HCT116 (cell line): Measurements from ENCODE around the gene SDCCAG8.

Source experiments
- CBX3 ChIP-seq: IDR thresholded peaks from 2 replicates; pipeline ENCODE4 v1.6.1; 2012; ENCODE audit warnings: low read depth
- CEBPB ChIP-seq: IDR thresholded peaks from 2 replicates; pipeline ENCODE4 v1.6.1; 2012; ENCODE audit warnings: low read depth
- EZH2 ChIP-seq: fragments of 200-600 bp; sonication (generic); IDR thresholded peaks from 2 replicates; pipeline ENCODE4 v1.6.1; 2017; ENCODE audit warnings: antibody characterized with exemption, mixed run types
- POLR2A ChIP-seq: IDR thresholded peaks from 2 replicates; pipeline ENCODE4 v1.7.0; 2011; ENCODE audit warnings: borderline replicate concordance; ENCODE audit not compliant: insufficient read depth, insufficient read length; ENCODE audit errors: extremely low read depth
- POLR2AphosphoS5 ChIP-seq: IDR thresholded peaks from 2 replicates; pipeline ENCODE4 v1.6.1; 2011; ENCODE audit warnings: mild to moderate bottlenecking, low read depth, low read length, moderate library complexity
- RAD21 ChIP-seq: IDR thresholded peaks from 2 replicates; pipeline ENCODE4 v1.6.1; 2012; ENCODE audit warnings: low read depth, mild to moderate bottlenecking
- SP1 ChIP-seq: IDR thresholded peaks from 2 replicates; pipeline ENCODE4 v1.6.1; 2012; ENCODE audit warnings: low read depth
- YY1 ChIP-seq: IDR thresholded peaks from 2 replicates; pipeline ENCODE4 v1.6.1; 2011; ENCODE audit warnings: low read length, low read depth, moderate library complexity, mild to moderate bottlenecking; ENCODE audit not compliant: insufficient replicate concordance; ENCODE audit errors: extremely low read depth
- ZFX ChIP-seq: fragments of 450-650 bp; IDR thresholded peaks from 2 replicates; pipeline ENCODE4 v1.6.1; 2017
- ZNF274 ChIP-seq: fragments of 200-500 bp; sonication (Bioruptor generic); IDR thresholded peaks from 2 replicates; pipeline ENCODE4 v1.6.1; 2014; ENCODE audit warnings: mild to moderate bottlenecking, low read depth, low read length, inconsistent platforms
- TF ChIP-seq, protein P1 (sequence below): IDR thresholded peaks from 2 replicates; pipeline ENCODE4 v1.6.1; 2012; ENCODE audit warnings: low read depth
- TF ChIP-seq, protein P2 (sequence below), 3 experiments: fragments of 200-600 bp in 1 of 3; sonication (generic) in 1 of 3; IDR thresholded peaks in 2 of 3; conservative IDR thresholded peaks in 1 of 3; 2 replicates each; pipeline ENCODE4 v1.5.1; 2012 to 2017; ENCODE audit warnings: low read depth in 2 of 3, low read length in 2 of 3, antibody characterized with exemption in 1 of 3, borderline replicate concordance in 1 of 3, control low read depth in 1 of 3, mild to moderate bottlenecking in 1 of 3, mixed read lengths in 1 of 3, mixed run types in 1 of 3, moderate library complexity in 1 of 3; ENCODE audit not compliant: insufficient read depth in 1 of 3
- TF ChIP-seq, protein P3 (sequence below): IDR thresholded peaks from 2 replicates; pipeline ENCODE4 v1.6.1; 2012
- TF ChIP-seq, protein P4 (sequence below): IDR thresholded peaks from 2 replicates; pipeline ENCODE4 v1.6.1; 2012

- TF ChIP-seq ZFX (no peak), EZH2 (no peak), POLR2A (no peak), POLR2AphosphoS5 (no peak), SP1 (no peak), CBX3 (no peak), ZNF274 (no peak), CEBPB (no peak), YY1 (no peak), RAD21 (no peak)
- TF ChIP-seq, protein P1, sequence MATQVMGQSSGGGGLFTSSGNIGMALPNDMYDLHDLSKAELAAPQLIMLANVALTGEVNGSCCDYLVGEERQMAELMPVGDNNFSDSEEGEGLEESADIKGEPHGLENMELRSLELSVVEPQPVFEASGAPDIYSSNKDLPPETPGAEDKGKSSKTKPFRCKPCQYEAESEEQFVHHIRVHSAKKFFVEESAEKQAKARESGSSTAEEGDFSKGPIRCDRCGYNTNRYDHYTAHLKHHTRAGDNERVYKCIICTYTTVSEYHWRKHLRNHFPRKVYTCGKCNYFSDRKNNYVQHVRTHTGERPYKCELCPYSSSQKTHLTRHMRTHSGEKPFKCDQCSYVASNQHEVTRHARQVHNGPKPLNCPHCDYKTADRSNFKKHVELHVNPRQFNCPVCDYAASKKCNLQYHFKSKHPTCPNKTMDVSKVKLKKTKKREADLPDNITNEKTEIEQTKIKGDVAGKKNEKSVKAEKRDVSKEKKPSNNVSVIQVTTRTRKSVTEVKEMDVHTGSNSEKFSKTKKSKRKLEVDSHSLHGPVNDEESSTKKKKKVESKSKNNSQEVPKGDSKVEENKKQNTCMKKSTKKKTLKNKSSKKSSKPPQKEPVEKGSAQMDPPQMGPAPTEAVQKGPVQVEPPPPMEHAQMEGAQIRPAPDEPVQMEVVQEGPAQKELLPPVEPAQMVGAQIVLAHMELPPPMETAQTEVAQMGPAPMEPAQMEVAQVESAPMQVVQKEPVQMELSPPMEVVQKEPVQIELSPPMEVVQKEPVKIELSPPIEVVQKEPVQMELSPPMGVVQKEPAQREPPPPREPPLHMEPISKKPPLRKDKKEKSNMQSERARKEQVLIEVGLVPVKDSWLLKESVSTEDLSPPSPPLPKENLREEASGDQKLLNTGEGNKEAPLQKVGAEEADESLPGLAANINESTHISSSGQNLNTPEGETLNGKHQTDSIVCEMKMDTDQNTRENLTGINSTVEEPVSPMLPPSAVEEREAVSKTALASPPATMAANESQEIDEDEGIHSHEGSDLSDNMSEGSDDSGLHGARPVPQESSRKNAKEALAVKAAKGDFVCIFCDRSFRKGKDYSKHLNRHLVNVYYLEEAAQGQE: no peak
- TF ChIP-seq, protein P2, sequence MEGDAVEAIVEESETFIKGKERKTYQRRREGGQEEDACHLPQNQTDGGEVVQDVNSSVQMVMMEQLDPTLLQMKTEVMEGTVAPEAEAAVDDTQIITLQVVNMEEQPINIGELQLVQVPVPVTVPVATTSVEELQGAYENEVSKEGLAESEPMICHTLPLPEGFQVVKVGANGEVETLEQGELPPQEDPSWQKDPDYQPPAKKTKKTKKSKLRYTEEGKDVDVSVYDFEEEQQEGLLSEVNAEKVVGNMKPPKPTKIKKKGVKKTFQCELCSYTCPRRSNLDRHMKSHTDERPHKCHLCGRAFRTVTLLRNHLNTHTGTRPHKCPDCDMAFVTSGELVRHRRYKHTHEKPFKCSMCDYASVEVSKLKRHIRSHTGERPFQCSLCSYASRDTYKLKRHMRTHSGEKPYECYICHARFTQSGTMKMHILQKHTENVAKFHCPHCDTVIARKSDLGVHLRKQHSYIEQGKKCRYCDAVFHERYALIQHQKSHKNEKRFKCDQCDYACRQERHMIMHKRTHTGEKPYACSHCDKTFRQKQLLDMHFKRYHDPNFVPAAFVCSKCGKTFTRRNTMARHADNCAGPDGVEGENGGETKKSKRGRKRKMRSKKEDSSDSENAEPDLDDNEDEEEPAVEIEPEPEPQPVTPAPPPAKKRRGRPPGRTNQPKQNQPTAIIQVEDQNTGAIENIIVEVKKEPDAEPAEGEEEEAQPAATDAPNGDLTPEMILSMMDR (IDR thresholded peaks at IDR 0.05 in 2 of 3, conservative IDR thresholded peaks at IDR 0.05 in 1 of 3; ENCODE audit: borderline replicate concordance in 1 of 3, insufficient read depth in 1 of 3, low read depth in 2 of 3, low read length in 2 of 3): no peak
- TF ChIP-seq, protein P3, sequence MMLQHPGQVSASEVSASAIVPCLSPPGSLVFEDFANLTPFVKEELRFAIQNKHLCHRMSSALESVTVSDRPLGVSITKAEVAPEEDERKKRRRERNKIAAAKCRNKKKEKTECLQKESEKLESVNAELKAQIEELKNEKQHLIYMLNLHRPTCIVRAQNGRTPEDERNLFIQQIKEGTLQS: no peak
- TF ChIP-seq, protein P4, sequence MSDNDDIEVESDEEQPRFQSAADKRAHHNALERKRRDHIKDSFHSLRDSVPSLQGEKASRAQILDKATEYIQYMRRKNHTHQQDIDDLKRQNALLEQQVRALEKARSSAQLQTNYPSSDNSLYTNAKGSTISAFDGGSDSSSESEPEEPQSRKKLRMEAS: no peak
Measured at GRCh38 chr1:243501002-243501401, 245.2 kb downstream of the SDCCAG8 start.
